B cell (primary cell): ENCODE results near the gene UNC13A. TPM values are rescaled to one million over a fixed set of nuclear protein-coding genes. Genes with fewer than 3 reads are reported as not detected.

Source experiments
- ATAC-seq: fragments of 200-7000 bp; cut with Tn5 transposase; one replicate; pipeline ENCODE4 v1.10.0; 2021; ENCODE audit warnings: low read depth, mild to moderate bottlenecking, moderate number of reproducible peaks, moderate library complexity
- CTCF ChIA-PET: fragments of 350-600 bp; sonication (Branson Sonifier 250); formaldehyde crosslinking; loops from one replicate; lab custom pipeline; 2021; ENCODE audit warnings: antibody characterized with exemption, inconsistent platforms; lab: Charles Lee
- POLR2A ChIA-PET: fragments of 350-600 bp; sonication (Branson Sonifier 250); formaldehyde crosslinking; loops from one replicate; lab custom pipeline; 2021; ENCODE audit warnings: antibody characterized with exemption; lab: Charles Lee
- DNase-seq: peaks from one replicate; pipeline ENCODE4 v3.0.0; 2013
- H2AFZ ChIP-seq: 2 replicates; pipeline ENCODE4 v1.6.1; 2012; ENCODE audit warnings: mild to moderate bottlenecking, low read depth, low read length; ENCODE audit not compliant: insufficient read depth, poor library complexity, severe bottlenecking
- H3K27ac ChIP-seq, 2 donors: 1 replicate in 1 of 2; 2 replicates in 1 of 2; pipeline ENCODE4 v1.5.1; 2012 to 2013; ENCODE audit warnings: low read length in 2 of 2, mild to moderate bottlenecking in 2 of 2, moderate library complexity in 1 of 2
- H3K27me3 ChIP-seq, 4 experiments: fragments of 200-600 bp in 1 of 4; sonication (generic) in 1 of 4; replicated peaks in 1 of 4; 1 replicate in 2 of 4; 2 replicates in 2 of 4; pipeline versions ENCODE4 v1.6.1 to v1.7.0; 2013 to 2016; ENCODE audit warnings: low read length in 3 of 4, mild to moderate bottlenecking in 2 of 4, mixed read lengths in 1 of 4, moderate library complexity in 1 of 4; ENCODE audit not compliant: insufficient read depth in 4 of 4, control insufficient read depth in 3 of 4; ENCODE audit errors: control extremely low read depth in 1 of 4
- H3K36me3 ChIP-seq, 2 experiments: replicated peaks in 1 of 2; 1 replicate in 1 of 2; 2 replicates in 1 of 2; pipeline versions ENCODE4 v1.6.1 to v1.7.1; 2013; ENCODE audit warnings: low read length in 1 of 2; ENCODE audit not compliant: insufficient read depth in 2 of 2, control insufficient read depth in 1 of 2; ENCODE audit errors: control extremely low read depth in 1 of 2, extremely low read depth in 1 of 2
- H3K4me1 ChIP-seq, 2 donors: fragments of 200-600 bp in 1 of 2; sonication (generic) in 1 of 2; 1 replicate in 1 of 2; 2 replicates in 1 of 2; pipeline versions ENCODE4 v1.5.1 to v1.6.1; 2013 to 2017; ENCODE audit warnings: low read length in 2 of 2; ENCODE audit not compliant: control insufficient read depth in 2 of 2, insufficient read depth in 2 of 2
- H3K4me2 ChIP-seq: replicated peaks from 2 replicates; pipeline ENCODE3; 2012; ENCODE audit warnings: mild to moderate bottlenecking, low read depth, low read length; ENCODE audit not compliant: poor library complexity, severe bottlenecking
- H3K4me3 ChIP-seq, 5 experiments: fragments of 200-600 bp in 1 of 5; sonication (generic) in 1 of 5; 1 replicate in 3 of 5; 2 replicates in 2 of 5; pipeline versions ENCODE4 v1.5.1 to v1.7.0; 2011 to 2016; ENCODE audit warnings: low read length in 4 of 5, mild to moderate bottlenecking in 4 of 5, low read depth in 2 of 5, control low read depth in 1 of 5, moderate library complexity in 1 of 5; ENCODE audit not compliant: insufficient read depth in 1 of 5; ENCODE audit errors: control extremely low read depth in 1 of 5, extremely low read depth in 1 of 5
- H3K79me2 ChIP-seq: fragments of 200-600 bp; sonication (generic); one replicate; pipeline ENCODE4 v1.6.0; 2016; ENCODE audit warnings: low read length; ENCODE audit not compliant: control insufficient read depth, insufficient read depth
- H3K9ac ChIP-seq: fragments of 200-600 bp; sonication (generic); 2 replicates; pipeline ENCODE4 v1.6.1; 2017; ENCODE audit warnings: mild to moderate bottlenecking, low read length, moderate library complexity
- H3K9me3 ChIP-seq, 3 donors: one replicate each; pipeline versions ENCODE4 v1.6.1 to v1.7.1; 2013; ENCODE audit warnings: low read length in 2 of 3; ENCODE audit not compliant: control insufficient read depth in 2 of 3, insufficient read depth in 1 of 3; ENCODE audit errors: control extremely low read depth in 1 of 3
- H4K20me1 ChIP-seq: 2 replicates; pipeline ENCODE4 v1.6.0; 2012; ENCODE audit warnings: mild to moderate bottlenecking, low read length; ENCODE audit not compliant: insufficient read depth, control insufficient read depth, poor library complexity, severe bottlenecking
- H3K27ac Mint-ChIP-seq: one replicate; pipeline ENCODE4 v1.8.0; 2021; ENCODE audit warnings: mixed read lengths
- H3K27me3 Mint-ChIP-seq: one replicate; pipeline ENCODE4 v1.8.0; 2021; ENCODE audit warnings: mixed read lengths
- H3K4me1 Mint-ChIP-seq: one replicate; pipeline ENCODE4 v1.8.0; 2021; ENCODE audit warnings: mixed read lengths
- H3K4me3 Mint-ChIP-seq: one replicate; pipeline ENCODE4 v1.8.0; 2021; ENCODE audit warnings: mixed read lengths
- H3K9me3 Mint-ChIP-seq: one replicate; pipeline ENCODE4 v1.8.0; 2022; ENCODE audit warnings: mixed read lengths; ENCODE audit not compliant: insufficient read depth
- EZH2 ChIP-seq: IDR thresholded peaks from 2 replicates; pipeline ENCODE4 v1.6.1; 2012; ENCODE audit warnings: borderline replicate concordance, low read depth, mild to moderate bottlenecking, moderate library complexity, low read length; ENCODE audit not compliant: insufficient read depth, poor library complexity, severe bottlenecking
- WGBS: methylation state at CpG from one replicate; pipeline ENCODE4 v1.1.5; 2013; ENCODE audit warnings: missing lambda C conversion rate; ENCODE audit not compliant: insufficient coverage; 5-methylcytosine and 5-hydroxymethylcytosine counted together
- intact Hi-C: fragments of 100-400 bp; cut with micrococcal nuclease; formaldehyde crosslinking; loops from one replicate; pipeline ENCODE4 v1.10.0; 2022
- polyA plus RNA-seq: library from polyadenylated mRNA; depleted of rRNA; stranded (reverse); fragments of >200 nt; gene quantifications from 2 replicates; pipeline ENCODE4 v1.2.3, GENCODE V29; 2012
- total RNA-seq, 2 donors: library from RNA; stranded (reverse); fragments of 120-200 nt in 1 of 2; gene quantifications; 1 replicate in 1 of 2; 2 replicates in 1 of 2; pipeline versions ENCODE4 v1.2.3 to v1.2.4, GENCODE V29; 2013 to 2022
- TF ChIP-seq, protein P1 (sequence below): fragments of 200-600 bp; IDR thresholded peaks from one replicate; pipeline ENCODE4 v1.8.0; 2022; ENCODE audit warnings: antibody characterized with exemption, mild to moderate bottlenecking

The UNC13A gene
- total and polyA plus RNA-seq, 2 donors (not counting 1 experiment from before 2014, with no cell fraction given), result 0.10 TPM; not detected in 1

GRCh38 chr19:17581211-17581874 lies 106.8 kb downstream of the UNC13A start:
- Histone ChIP-seq H3K27me3 (no peaks in the 10 kb centered on the region), H3K27ac (no peak overlapping the region), H4K20me1 (peaks cover 24% of the 10 kb centered on the region), H3K4me1 (peaks cover 0 to 5% of the 10 kb centered on the region in 2 donors), H2AFZ (no peak overlapping the region), H3K9ac (no peak overlapping the region), H3K79me2 (no peaks in the 10 kb centered on the region), H3K4me2 (no peak overlapping the region), H3K4me3 (no peak overlapping the region), H3K9me3 (no peaks in the 10 kb centered on the region), H3K36me3 (peaks cover 0 to 46% of the 10 kb centered on the region in 2 experiments)
- WGBS, result 98% methylated on average over 18 of the region's 19 CpGs
- TF ChIP-seq EZH2, result no peak
- TF ChIP-seq, protein P1, sequence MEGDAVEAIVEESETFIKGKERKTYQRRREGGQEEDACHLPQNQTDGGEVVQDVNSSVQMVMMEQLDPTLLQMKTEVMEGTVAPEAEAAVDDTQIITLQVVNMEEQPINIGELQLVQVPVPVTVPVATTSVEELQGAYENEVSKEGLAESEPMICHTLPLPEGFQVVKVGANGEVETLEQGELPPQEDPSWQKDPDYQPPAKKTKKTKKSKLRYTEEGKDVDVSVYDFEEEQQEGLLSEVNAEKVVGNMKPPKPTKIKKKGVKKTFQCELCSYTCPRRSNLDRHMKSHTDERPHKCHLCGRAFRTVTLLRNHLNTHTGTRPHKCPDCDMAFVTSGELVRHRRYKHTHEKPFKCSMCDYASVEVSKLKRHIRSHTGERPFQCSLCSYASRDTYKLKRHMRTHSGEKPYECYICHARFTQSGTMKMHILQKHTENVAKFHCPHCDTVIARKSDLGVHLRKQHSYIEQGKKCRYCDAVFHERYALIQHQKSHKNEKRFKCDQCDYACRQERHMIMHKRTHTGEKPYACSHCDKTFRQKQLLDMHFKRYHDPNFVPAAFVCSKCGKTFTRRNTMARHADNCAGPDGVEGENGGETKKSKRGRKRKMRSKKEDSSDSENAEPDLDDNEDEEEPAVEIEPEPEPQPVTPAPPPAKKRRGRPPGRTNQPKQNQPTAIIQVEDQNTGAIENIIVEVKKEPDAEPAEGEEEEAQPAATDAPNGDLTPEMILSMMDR, result no peak
- Mint-ChIP-seq H3K4me3 (no peak overlapping the region), H3K27ac (no peak overlapping the region), H3K9me3 (no peaks in the 10 kb centered on the region), H3K27me3 (no peaks in the 10 kb centered on the region), H3K4me1 (peaks cover 15% of the 10 kb centered on the region)
- ATAC-seq (no peak), DNase-seq (no peak)
- ChIA-PET POLR2A (no interaction called here), CTCF (no interaction called here)
- intact Hi-C loops, result no loop called here

- Histone ChIP-seq H3K4me2 (no peak overlapping the region), H3K79me2 (no peaks in the 10 kb centered on the region), H3K4me1 (peaks cover 0 to 5% of the 10 kb centered on the region in 2 donors), H3K4me3 (no peak overlapping the region), H4K20me1 (peaks cover 32% of the 10 kb centered on the region), H3K27me3 (no peaks in the 10 kb centered on the region), H2AFZ (no peak overlapping the region), H3K27ac (no peak overlapping the region), H3K9me3 (no peaks in the 10 kb centered on the region), H3K36me3 (peaks cover 0 to 52% of the 10 kb centered on the region in 2 experiments), H3K9ac (no peak overlapping the region)
- ATAC-seq (no peak), DNase-seq (no peak)
- ChIA-PET POLR2A (interaction anchor here (0.6 kb wide), 1 partner anchor 269 kb away, joined by 5 read pairs; no protein-coding TSS in a partner anchor), CTCF (interaction anchor here (0.6 to 1.8 kb wide), 4 partner anchors 9 to 186 kb away, joined by 3 to 6 read pairs (median 4); no protein-coding TSS in a partner anchor)
- Mint-ChIP-seq H3K4me1 (peaks cover 15% of the 10 kb centered on the region), H3K9me3 (no peaks in the 10 kb centered on the region), H3K27me3 (no peaks in the 10 kb centered on the region), H3K4me3 (no peak overlapping the region), H3K27ac (no peak overlapping the region)
- no peak for TF ChIP-seq EZH2
- TF ChIP-seq, protein P1, result no peak
- intact Hi-C loops, result no loop called here
- WGBS, result 96% methylated on average over 28 of the region's 28 CpGs
These were observed 107.5 kb downstream of the UNC13A start for GRCh38 chr19:17580470-17581144.
